Mucosa of stomach (tissue), 1 donor: ENCODE data around the gene LCN12.

Experiments
- H3K27me3 ChIP-seq: one replicate; pipeline ENCODE4 v1.7.0; 2013; ENCODE audit warnings: mild to moderate bottlenecking, low read length; ENCODE audit not compliant: control insufficient read depth, insufficient read depth
- H3K36me3 ChIP-seq: one replicate; pipeline ENCODE4 v1.7.0; 2013; ENCODE audit warnings: low read length; ENCODE audit not compliant: control insufficient read depth, insufficient read depth
- H3K4me1 ChIP-seq: one replicate; pipeline ENCODE4 v1.7.0; 2013; ENCODE audit warnings: mild to moderate bottlenecking, low read length; ENCODE audit not compliant: control insufficient read depth, insufficient read depth
- H3K4me3 ChIP-seq: one replicate; pipeline ENCODE4 v1.7.0; 2013; ENCODE audit warnings: low read length
- H3K9ac ChIP-seq: one replicate; pipeline ENCODE4 v1.7.0; 2013; ENCODE audit warnings: mild to moderate bottlenecking, low read length, moderate library complexity
- H3K9me3 ChIP-seq: one replicate; pipeline ENCODE4 v1.7.0; 2013; ENCODE audit warnings: mild to moderate bottlenecking, low read length, moderate library complexity; ENCODE audit not compliant: control insufficient read depth
- donor health status: Pancreatic carcinoma.

LCN12 gene

GRCh38 chr9:136951541-136952320 lies at the start of gene LCN12:
Gene LCN12 (plus strand): TSS chr9:136952273. CDS start chr9:136952328, 55 bp downstream.
- Histone ChIP-seq H3K9me3 (no peaks in the 10 kb centered on the region), H3K4me3 (no peak within 1 kb of the TSS), H3K36me3 (no peaks in the 10 kb centered on the region), H3K4me1 (peaks cover 27% of the 10 kb centered on the region), H3K9ac (no peak within 1 kb of the TSS), H3K27me3 (no peaks in the 10 kb centered on the region)

- Histone ChIP-seq H3K36me3 (no peaks in the 10 kb centered on the region), H3K4me3 (no peak overlapping the region), H3K9ac (no peak overlapping the region), H3K4me1 (peaks cover 33% of the 10 kb centered on the region), H3K27me3 (no peaks in the 10 kb centered on the region), H3K9me3 (no peaks in the 10 kb centered on the region)
These were observed 49.0 kb upstream of the LCN12 start for GRCh38 chr9:136903041-136903554.

GRCh38 chr9:136906266-136906665 lies 45.8 kb upstream of the LCN12 start:
- H3K9ac ChIP-seq, result no peak overlapping the region
- H3K9me3 ChIP-seq, result no peaks in the 10 kb centered on the region
- peaks cover 6% of the 10 kb centered on the region for H3K36me3 ChIP-seq
- peaks cover 29% of the 10 kb centered on the region for H3K4me1 ChIP-seq
- no peak overlapping the region for H3K4me3 ChIP-seq
- H3K27me3 ChIP-seq, result no peaks in the 10 kb centered on the region

- Histone ChIP-seq H3K9ac (no peak overlapping the region), H3K4me3 (no peak overlapping the region), H3K36me3 (peaks cover 6% of the 10 kb centered on the region), H3K9me3 (no peaks in the 10 kb centered on the region), H3K27me3 (no peaks in the 10 kb centered on the region), H3K4me1 (peaks cover 19% of the 10 kb centered on the region)
These were observed 44.8 kb upstream of the LCN12 start for GRCh38 chr9:136907011-136907914.

- H3K9me3 ChIP-seq, result no peaks in the 10 kb centered on the region
- H3K27me3 ChIP-seq, result no peaks in the 10 kb centered on the region
- peaks cover 5% of the 10 kb centered on the region for H3K4me1 ChIP-seq
- H3K36me3 ChIP-seq, result peaks cover 6% of the 10 kb centered on the region
- H3K9ac ChIP-seq, result no peak overlapping the region
- H3K4me3 ChIP-seq, result no peak overlapping the region
These were observed 41.7 kb upstream of the LCN12 start for GRCh38 chr9:136910197-136910900.

- peaks cover 5% of the 10 kb centered on the region for H3K4me1 ChIP-seq
- no peaks in the 10 kb centered on the region for H3K27me3 ChIP-seq
- peaks cover 6% of the 10 kb centered on the region for H3K36me3 ChIP-seq
- H3K9me3 ChIP-seq, result no peaks in the 10 kb centered on the region
- H3K9ac ChIP-seq, result no peak overlapping the region
- H3K4me3 ChIP-seq, result no peak overlapping the region
These were observed 41.2 kb upstream of the LCN12 start for GRCh38 chr9:136910901-136911245.

GRCh38 chr9:136913701-136914438 lies 38.2 kb upstream of the LCN12 start:
- Histone ChIP-seq H3K9ac (no peak overlapping the region), H3K27me3 (no peaks in the 10 kb centered on the region), H3K4me1 (no peaks in the 10 kb centered on the region), H3K4me3 (no peak overlapping the region), H3K9me3 (no peaks in the 10 kb centered on the region), H3K36me3 (peaks cover 18% of the 10 kb centered on the region)

- Histone ChIP-seq H3K9me3 (no peaks in the 10 kb centered on the region), H3K9ac (no peak overlapping the region), H3K4me1 (no peaks in the 10 kb centered on the region), H3K27me3 (no peaks in the 10 kb centered on the region), H3K4me3 (no peak overlapping the region), H3K36me3 (peaks cover 11% of the 10 kb centered on the region)
These were observed 36.3 kb upstream of the LCN12 start for GRCh38 chr9:136915632-136916329.

- Histone ChIP-seq H3K4me1 (no peaks in the 10 kb centered on the region), H3K4me3 (no peak overlapping the region), H3K9ac (no peak overlapping the region), H3K36me3 (peaks cover 11% of the 10 kb centered on the region), H3K27me3 (no peaks in the 10 kb centered on the region), H3K9me3 (no peaks in the 10 kb centered on the region)
These were observed 35.5 kb upstream of the LCN12 start for GRCh38 chr9:136916330-136917184.

- Histone ChIP-seq H3K36me3 (peaks cover 11% of the 10 kb centered on the region), H3K9me3 (no peaks in the 10 kb centered on the region), H3K27me3 (no peaks in the 10 kb centered on the region), H3K4me3 (no peak overlapping the region), H3K4me1 (no peaks in the 10 kb centered on the region), H3K9ac (no peak overlapping the region)
These were observed 34.2 kb upstream of the LCN12 start for GRCh38 chr9:136917902-136918301.
